ENCODE measurements around the gene CETN3.

The CETN3 gene

DNA sequence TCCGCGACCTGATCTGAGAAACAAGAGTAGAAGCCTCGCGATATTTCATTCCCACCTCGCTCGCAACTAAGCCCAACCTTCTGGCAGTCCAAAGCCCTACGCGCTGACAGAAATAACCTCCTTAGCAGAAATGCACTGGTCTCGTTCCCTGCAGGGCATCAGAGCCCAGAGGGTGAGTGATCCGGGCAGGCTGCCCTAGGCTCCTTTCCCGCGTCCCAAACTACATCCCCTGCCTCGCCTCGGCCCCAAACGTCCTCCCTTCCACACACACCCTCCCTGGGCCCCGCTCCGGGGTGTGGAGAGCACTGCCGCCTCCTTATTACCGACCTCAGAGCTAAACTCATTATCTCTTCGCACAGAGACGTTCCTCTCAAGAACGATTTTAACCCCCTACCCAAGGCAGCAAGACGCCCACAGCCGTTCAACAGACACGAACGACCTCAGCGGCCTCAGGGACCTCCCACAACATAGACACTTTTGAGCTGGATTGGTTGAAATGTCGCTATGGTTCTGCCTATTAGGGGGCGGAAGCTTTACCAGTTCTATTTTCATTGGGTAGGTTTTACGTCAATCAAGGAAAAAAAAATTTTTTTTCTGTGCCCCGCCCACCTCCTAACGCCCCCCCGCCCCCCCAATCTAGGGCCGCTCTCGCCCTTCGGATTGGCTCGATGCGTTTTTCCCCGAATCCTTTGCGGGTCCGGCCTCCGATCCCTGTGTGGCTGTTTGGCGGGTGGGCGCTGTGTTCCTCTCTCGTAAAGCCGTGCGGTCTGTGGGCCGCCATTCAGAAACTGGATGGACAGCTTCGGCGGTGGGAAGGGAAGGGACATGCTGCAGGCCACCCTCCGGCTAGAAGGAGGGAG lies at the start of gene CETN3:
Gene CETN3, minus strand, starts transcription at position 439 of the 860 bp plus-strand sequence. Its CDS starts 95 bp downstream, at position 344.
- DNase-seq (ENCODE audit: low read depth): peak; percentile 81

DNA sequence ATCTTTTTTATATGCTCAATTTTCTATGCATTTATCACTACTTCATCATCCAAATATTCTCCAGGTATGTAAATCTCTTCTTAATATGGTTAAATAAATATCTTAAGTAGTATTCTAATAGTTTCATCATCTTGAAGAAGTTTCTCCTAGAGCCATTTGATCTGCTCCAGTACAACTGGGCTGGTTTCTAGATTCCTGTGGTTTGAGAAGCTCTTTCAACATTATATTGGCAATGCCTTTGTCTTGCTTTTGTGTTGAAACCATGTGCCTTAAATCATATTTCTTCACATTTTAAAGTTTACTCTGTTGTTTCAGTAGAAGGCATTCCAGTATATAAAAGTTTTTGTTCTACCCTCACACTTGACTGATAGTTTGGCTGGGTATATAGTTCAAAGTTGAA lies 37.4 kb upstream of the CETN3 start:
- no peak for DNase-seq (ENCODE audit: low read depth)

GRCh38 chr5:90440644-90441043 lies 31.1 kb upstream of the CETN3 start:
- DNase-seq (ENCODE audit: low read depth): no peak

DNA sequence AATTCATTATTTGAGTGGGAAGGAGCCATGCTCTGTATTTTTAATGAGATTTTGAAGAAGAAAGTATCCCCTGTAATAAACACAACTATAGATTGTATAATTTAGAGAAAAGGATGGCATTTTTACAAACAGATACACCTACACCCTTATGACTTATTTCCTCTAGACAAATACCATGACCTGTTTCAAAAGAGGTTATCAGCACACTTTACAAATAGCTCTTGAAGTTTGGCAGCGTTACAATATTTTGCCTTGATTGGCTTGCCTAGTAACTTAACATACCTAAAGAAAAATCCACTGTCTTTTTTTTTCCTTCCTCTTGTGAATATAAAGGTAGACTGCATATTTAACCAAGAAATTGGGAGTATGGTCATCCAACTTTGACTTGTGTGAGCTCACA lies 28.5 kb upstream of the CETN3 start:
- no peak for DNase-seq (ENCODE audit: low read depth)

DNA sequence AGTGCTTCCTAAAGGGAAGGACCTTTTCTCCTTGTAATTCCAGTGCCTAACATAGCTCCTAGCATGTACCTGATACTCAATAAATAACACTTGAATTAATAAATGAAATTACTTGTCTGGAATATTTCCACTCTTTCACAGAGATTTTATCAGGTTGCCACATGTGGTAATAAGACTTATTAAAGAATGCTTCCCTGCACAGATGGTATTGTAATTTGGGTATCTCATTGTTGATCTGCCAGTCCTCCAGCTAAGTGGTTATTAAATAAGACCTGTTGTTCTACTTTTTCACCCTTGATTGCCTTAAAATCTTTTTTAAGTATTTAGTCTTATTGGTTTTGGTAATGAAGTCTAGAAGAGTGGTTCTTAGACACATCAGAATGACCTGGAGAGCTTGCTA lies 28.1 kb upstream of the CETN3 start:
- no peak for DNase-seq (ENCODE audit: low read depth)

- peak; percentile 17 for DNase-seq (ENCODE audit: low read depth)
Observed at GRCh38 chr5:90434116-90434714, 24.7 kb upstream of the CETN3 start.

DNA sequence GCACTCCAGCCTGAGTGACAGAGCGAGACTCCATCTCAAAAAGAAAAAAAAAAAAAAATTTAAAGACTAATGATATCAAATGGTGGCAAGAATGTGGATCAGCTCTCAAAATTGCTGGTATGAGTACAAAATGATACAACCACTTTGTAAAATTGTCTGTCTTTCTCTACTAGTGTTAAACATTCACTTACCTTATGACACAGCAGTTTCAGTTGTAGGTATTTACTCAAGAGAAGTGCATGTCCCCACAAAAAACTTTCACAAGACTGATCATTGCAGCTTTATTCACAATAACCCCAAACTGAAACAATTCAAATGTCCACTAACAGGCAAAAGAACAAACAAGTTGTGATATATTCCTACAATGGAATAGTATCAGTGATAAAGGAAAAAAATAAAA lies 14.7 kb upstream of the CETN3 start:
- DNase-seq (ENCODE audit: low read depth): no peak

DNA sequence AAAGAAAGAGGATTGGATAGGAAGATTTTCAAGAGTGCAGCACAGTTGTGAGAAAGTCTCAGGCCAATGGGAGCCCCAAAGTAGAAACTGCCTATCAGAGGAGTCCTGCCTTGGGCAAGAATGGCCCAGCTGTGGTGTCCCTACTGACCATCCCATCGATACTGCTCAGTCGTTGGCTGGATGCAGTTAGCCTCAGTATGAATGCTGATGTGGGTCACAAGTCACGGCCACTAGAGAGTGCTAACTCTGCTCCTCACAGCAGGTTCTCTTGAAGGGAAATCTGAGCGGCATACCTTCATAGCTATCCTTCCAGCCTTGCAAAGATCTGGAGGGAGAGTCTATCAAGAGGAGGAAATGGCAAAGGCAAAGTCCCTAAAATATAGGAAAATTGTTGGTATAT lies 11.6 kb upstream of the CETN3 start:
- no peak for DNase-seq (ENCODE audit: low read depth)

DNA sequence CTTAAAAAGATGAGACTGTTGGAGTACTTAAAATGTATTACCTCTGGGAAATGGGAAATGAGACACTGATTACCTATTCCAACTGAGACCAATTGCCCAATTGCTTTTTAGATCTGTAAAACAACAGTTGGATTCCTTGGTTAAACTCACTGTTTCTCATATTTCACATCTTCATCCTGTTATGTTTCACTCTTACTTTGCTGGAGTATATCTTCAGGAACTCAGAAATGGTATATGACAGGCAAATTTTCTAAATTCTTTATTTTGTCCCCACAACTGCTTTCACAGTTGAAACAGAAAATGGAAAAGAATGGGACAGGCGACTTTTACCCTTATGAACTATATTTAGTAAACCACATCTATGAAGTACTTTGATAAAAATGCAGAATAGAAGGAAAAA lies 8.7 kb upstream of the CETN3 start:
- no peak for DNase-seq (ENCODE audit: low read depth)

GRCh38 chr5:90410178-90410762 lies 714 bp upstream of the CETN3 start:
- no peak for DNase-seq (ENCODE audit: low read depth)

DNA sequence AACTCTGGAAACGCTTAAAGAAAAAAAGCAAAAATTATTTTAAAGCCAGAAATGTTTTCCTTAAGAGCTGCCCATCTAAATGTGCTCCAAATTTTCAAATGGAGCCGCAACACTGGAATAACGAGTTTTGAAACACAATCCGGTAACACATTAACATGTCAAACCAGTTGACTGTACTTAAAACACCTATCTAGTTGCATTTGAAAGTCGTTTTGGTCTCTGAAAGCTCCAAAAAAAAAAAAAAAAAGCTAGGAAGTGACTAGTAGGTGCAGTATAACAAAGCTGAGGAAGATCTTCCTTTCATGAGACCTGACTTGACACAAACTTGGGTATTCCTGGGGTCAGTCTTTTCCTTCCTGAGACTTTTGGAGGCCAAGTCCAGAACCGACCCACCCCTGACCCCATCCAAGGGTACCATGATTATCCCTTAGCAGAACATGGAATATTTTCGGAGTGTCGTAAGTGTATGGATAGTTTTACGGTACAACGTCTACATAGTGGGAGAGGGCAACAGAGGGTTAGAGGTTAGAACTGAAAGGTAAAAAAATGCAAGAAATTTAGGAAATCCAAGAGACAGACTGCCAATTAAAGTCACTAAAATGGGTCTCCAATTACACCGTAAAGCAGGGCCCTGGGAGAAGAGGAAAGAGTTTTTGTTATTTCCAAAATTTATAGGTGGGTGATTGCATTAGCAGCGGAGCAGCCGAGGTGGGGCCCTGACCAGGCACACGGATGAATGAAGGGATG lies 812 bp downstream of the CETN3 start:
- DNase-seq (ENCODE audit: low read depth): no peak

DNA sequence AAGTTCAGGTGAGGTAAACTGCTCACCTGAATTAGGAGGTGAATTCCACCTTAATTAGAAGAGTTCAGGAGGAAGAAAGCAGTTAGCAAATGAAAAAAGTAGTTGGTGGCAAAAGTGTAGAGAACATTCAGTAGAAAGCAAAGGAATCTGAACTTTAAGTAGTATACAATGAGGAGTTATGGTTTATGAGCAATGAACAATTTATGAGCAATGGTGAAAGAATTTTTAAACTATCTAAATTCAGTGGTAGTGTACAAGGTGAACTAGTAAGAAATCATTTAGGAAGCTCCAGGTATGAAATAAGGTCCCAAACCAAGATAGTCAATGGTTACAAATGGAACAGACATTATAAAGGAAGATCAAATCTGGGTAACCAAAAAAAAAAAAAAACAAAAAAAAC lies 3.1 kb downstream of the CETN3 start:
- DNase-seq (ENCODE audit: low read depth): no peak

- no peak for DNase-seq (ENCODE audit: low read depth)
Observed at GRCh38 chr5:90402521-90403255, 6.9 kb downstream of the CETN3 start.

DNA sequence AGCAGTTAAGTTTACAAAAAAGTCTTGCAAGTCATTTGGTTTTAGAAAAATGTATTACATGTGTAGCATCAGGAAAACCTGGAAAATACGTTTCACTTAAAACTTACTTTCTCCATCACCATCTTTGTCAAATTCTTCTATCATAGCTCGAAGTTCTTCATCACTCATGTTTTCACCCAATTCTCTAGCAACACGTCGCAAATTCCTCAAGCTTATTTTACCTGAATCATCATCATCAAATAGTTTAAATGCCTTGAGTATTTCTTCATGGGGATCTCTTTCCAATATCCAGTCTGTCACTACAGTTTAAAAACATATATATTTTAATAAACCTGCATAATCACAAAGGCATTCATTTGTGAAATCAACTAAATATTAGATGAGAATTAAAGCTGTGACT lies 10.3 kb downstream of the CETN3 start:
- no peak for DNase-seq (ENCODE audit: low read depth)

DNA sequence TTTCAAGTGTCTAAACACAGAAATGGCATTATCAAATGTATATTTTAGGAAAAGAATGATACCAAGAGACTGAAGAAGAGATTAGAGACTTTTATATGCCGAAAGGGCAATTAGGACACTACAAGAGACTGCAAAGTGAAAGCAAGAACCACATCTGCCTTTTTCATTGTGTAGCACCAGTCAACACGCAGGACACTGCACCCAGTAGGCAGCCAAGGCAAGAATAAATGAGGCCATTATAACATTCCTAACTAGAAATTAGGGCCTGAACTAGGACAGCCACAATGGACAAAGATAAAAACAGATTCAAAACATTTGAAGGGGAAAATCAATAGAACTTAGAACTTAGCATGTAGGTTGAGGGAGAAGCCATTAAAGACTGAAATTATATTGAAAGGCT lies 10.8 kb downstream of the CETN3 start:
- DNase-seq (ENCODE audit: low read depth): no peak

DNA sequence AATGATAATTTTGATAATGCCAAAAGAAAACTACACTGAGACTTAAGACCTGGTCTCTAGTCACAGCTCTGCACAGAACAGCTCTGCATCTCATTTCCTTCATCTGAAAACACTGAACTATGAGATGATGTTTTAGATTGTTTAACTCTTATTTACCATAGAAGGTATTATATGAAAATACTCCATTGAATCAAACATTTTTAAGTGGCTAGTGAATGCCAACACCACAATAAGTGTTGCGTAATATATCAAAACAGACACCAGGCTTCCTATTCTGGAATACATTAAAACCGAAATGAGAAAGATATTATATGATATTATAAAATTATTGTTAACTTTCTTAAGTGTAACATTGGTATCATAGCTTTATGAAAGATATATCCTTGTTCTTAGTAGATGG lies 14.6 kb downstream of the CETN3 start:
- no peak for DNase-seq (ENCODE audit: low read depth)

- no peak for DNase-seq (ENCODE audit: low read depth)
Observed at GRCh38 chr5:90390928-90391327, 18.6 kb downstream of the CETN3 start.

DNA sequence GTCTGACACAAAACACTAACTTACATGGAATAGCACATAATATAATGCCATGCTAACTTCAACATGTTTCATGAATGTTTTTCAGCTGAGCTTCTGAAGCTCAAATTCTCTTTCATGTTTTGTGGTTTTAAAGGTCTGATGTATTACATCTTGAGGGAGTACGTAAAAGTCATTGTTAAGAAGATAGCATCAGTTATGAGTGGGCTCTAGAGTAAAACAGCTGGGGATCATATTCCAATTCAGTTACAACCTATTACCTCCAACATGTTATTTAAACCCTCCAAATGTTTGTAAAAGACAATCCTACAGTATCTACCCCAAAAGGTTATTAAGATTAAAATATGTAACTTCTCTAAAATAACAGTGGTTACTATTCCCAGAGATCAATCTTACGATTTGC lies 19.2 kb downstream of the CETN3 start:
- no peak for DNase-seq (ENCODE audit: low read depth)

GRCh38 chr5:90387508-90387907 lies 22.0 kb downstream of the CETN3 start:
- no peak for DNase-seq (ENCODE audit: low read depth)

GRCh38 chr5:90386099-90386710 lies 23.4 kb downstream of the CETN3 start:
- DNase-seq (ENCODE audit: low read depth): no peak

GRCh38 chr5:90384389-90384788 lies 25.2 kb downstream of the CETN3 start:
- no peak for DNase-seq (ENCODE audit: low read depth)

DNA sequence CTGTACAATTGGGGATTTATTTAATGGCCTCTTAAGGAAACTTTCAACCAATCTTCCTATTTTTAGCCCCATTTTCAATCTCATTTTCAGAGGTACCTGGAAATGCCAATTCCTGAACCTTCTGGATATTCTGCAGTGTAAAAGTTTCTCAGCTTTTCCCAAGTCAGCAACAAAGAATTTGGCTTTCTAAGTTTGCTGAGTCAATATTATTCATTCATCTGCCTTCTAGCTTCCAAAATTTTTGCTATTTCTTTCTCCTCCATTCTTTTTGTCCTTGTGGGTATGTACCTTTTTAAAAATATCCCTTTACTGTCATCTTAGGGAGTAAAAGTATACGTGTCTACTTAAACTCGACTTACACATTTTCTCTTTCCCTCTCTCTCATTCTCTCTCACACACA lies 25.7 kb downstream of the CETN3 start:
- no peak for DNase-seq (ENCODE audit: low read depth)
